OCI-LY3 (cell line): ENCODE data around the gene LDLRAD4.

Source experiments
- H2AFZ ChIP-seq: fragments of 200-600, 300-600 bp; shearing (Covaris generic); 2 replicates; pipeline ENCODE4 v1.6.0; 2014; ENCODE audit warnings: antibody characterized with exemption, low read depth, low read length
- H3K27ac ChIP-seq: fragments of 200-600, 300-600 bp; sonication (generic); 2 replicates; pipeline ENCODE4 v1.5.1; 2014; ENCODE audit warnings: mild to moderate bottlenecking, low read length, moderate library complexity, mixed read lengths
- H3K27me3 ChIP-seq: fragments of 200-600, 300-600 bp; sonication (generic); 2 replicates; pipeline ENCODE4 v1.6.1; 2014; ENCODE audit warnings: low read depth, low read length, mixed read lengths
- H3K36me3 ChIP-seq: fragments of 200-600, 300-600 bp; sonication (generic); replicated peaks from 2 replicates; pipeline ENCODE3; 2014; ENCODE audit warnings: low read depth, low read length, mixed read lengths
- H3K4me1 ChIP-seq: fragments of 300-600, 200-600 bp; sonication (generic); 2 replicates; pipeline ENCODE4 v1.6.1; 2014; ENCODE audit warnings: low read length, mixed read lengths
- H3K4me2 ChIP-seq: fragments of 200-600, 300-600 bp; sonication (generic); 2 replicates; pipeline ENCODE4 v1.6.1; 2014; ENCODE audit warnings: low read length, mixed read lengths
- H3K4me3 ChIP-seq: fragments of 300-600, 200-600 bp; sonication (generic); 2 replicates; pipeline ENCODE4 v1.5.1; 2014; ENCODE audit warnings: antibody characterized with exemption, mild to moderate bottlenecking, low read length, moderate library complexity
- H3K79me2 ChIP-seq: fragments of 300-600, 200-600 bp; shearing (Covaris generic); 2 replicates; pipeline ENCODE4 v1.6.1; 2014; ENCODE audit warnings: mild to moderate bottlenecking, low read length, mixed read lengths
- H3K9ac ChIP-seq: fragments of 300-600, 200-600 bp; shearing (Covaris generic); 2 replicates; pipeline ENCODE4 v1.6.0; 2014; ENCODE audit warnings: mild to moderate bottlenecking, low read length, moderate library complexity
- H3K9me3 ChIP-seq: fragments of 200-600, 300-600 bp; shearing (Covaris generic); 2 replicates; pipeline ENCODE4 v1.6.1; 2014; ENCODE audit warnings: low read length, mixed read lengths; ENCODE audit not compliant: insufficient read depth
- H4K20me1 ChIP-seq: fragments of 200-600, 300-600 bp; sonication (generic); 2 replicates; pipeline ENCODE4 v1.6.1; 2016; ENCODE audit warnings: low read length, mixed read lengths; ENCODE audit not compliant: insufficient read depth
- CTCF ChIP-seq: fragments of 200-600, 300-600 bp; sonication (generic); IDR thresholded peaks from 2 replicates; pipeline ENCODE4 v1.5.1; 2014; ENCODE audit warnings: antibody characterized with exemption, low read length, low read depth
- EZH2phosphoT487 ChIP-seq: fragments of 200-600 bp; shearing (Covaris generic); IDR thresholded peaks from 2 replicates; pipeline ENCODE4 v1.6.1; 2018; ENCODE audit warnings: antibody characterized with exemption, mixed run types, low read depth

LDLRAD4 gene

GRCh38 chr18:13380691-13381070 is 162.1 kb downstream of the LDLRAD4 start:
- no peak overlapping the region for H3K27ac ChIP-seq
- TF ChIP-seq CTCF, result no peak
- H3K9ac ChIP-seq, result no peak overlapping the region
- no peaks in the 10 kb centered on the region for H3K79me2 ChIP-seq
- no peak overlapping the region for H2AFZ ChIP-seq
- peaks cover 33% of the 10 kb centered on the region for H3K4me1 ChIP-seq
- no peaks in the 10 kb centered on the region for H3K9me3 ChIP-seq
- H3K4me2 ChIP-seq, result no peak overlapping the region
- H4K20me1 ChIP-seq, result no peaks in the 10 kb centered on the region
- peaks cover 36% of the 10 kb centered on the region for H3K27me3 ChIP-seq
- H3K4me3 ChIP-seq, result no peak overlapping the region
- no peaks in the 10 kb centered on the region for H3K36me3 ChIP-seq

GRCh38 chr18:13381331-13381730 is 162.8 kb downstream of the LDLRAD4 start:
- no peak for TF ChIP-seq CTCF
- no peak for TF ChIP-seq EZH2phosphoT487
- H2AFZ ChIP-seq, result no peak overlapping the region
- H3K27ac ChIP-seq, result no peak overlapping the region
- H3K4me3 ChIP-seq, result peak overlapping the region; percentile 68
- H4K20me1 ChIP-seq, result no peaks in the 10 kb centered on the region
- no peaks in the 10 kb centered on the region for H3K9me3 ChIP-seq
- peaks cover 40% of the 10 kb centered on the region for H3K27me3 ChIP-seq
- H3K9ac ChIP-seq, result no peak overlapping the region
- H3K4me1 ChIP-seq, result peaks cover 26% of the 10 kb centered on the region
- H3K79me2 ChIP-seq, result no peaks in the 10 kb centered on the region
- H3K4me2 ChIP-seq, result peak overlapping the region; percentile 78
- H3K36me3 ChIP-seq, result no peaks in the 10 kb centered on the region

- Histone ChIP-seq H3K36me3 (no peaks in the 10 kb centered on the region), H3K27ac (no peak overlapping the region), H2AFZ (no peak overlapping the region), H4K20me1 (no peaks in the 10 kb centered on the region), H3K4me2 (peak overlapping the region; percentile 78), H3K9me3 (no peaks in the 10 kb centered on the region), H3K9ac (no peak overlapping the region; the same call in 1 of the 2 replicates), H3K79me2 (no peaks in the 10 kb centered on the region), H3K4me1 (peaks cover 20% of the 10 kb centered on the region), H3K4me3 (peak overlapping the region; percentile 68), H3K27me3 (peaks cover 40% of the 10 kb centered on the region)
- TF ChIP-seq CTCF, result no peak
- TF ChIP-seq EZH2phosphoT487, result no peak
Observed at GRCh38 chr18:13381944-13382365, 163.4 kb downstream of the LDLRAD4 start.

DNA sequence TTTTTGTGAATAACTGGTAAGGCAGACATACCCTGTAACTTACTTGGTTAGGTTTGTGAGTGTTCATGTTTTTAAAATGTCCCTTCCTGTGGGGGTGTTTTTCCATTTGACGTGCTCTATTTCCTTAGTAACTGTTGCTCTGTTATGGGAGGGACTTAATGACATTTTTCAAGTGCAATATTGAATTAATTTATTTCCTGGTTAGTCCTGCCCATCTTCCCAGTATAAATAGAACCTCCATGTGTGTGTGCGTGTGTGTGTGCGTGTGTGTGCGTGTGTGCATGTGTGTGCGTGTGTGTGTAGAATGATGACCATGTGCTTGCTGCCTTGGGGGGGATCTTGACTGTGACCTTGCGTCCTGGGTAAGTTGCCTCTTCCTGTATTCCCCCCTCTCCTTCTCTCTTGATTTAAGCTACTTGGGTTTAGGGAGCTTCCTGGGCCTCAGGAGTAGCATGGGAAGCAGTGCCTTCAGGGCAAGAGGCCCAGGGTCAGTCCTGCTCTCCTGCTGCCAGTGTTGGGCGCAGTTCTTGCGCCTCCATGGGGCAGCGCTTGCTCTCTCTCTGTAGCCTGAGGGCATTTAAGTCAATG is 163.9 kb downstream of the LDLRAD4 start:
- H2AFZ ChIP-seq, result no peak overlapping the region
- H3K4me2 ChIP-seq, result peak overlapping the region; percentile 78

More for the DNA sequence above, 163.9 kb downstream of the LDLRAD4 start:
- H4K20me1 ChIP-seq, result no peaks in the 10 kb centered on the region
- TF ChIP-seq CTCF (no peak), EZH2phosphoT487 (no peak)
- H3K4me1 ChIP-seq, result peaks cover 15% of the 10 kb centered on the region
- H3K9me3 ChIP-seq, result no peaks in the 10 kb centered on the region
- no peaks in the 10 kb centered on the region for H3K79me2 ChIP-seq
- H3K9ac ChIP-seq, result no peak overlapping the region
- no peaks in the 10 kb centered on the region for H3K36me3 ChIP-seq
- no peak overlapping the region for H3K27ac ChIP-seq
- H3K27me3 ChIP-seq, result peaks cover 40% of the 10 kb centered on the region
- H3K4me3 ChIP-seq, result peak overlapping the region; percentile 68
